HG02885 (cell line): ENCODE measurements around the gene ERGIC1.
A peak's percentile ranks its signal among the peaks of the same experiment; 100 is the strongest.

Experiments used
- ATAC-seq: cut with Tn5 transposase; IDR thresholded peaks from one replicate; pipeline ENCODE4 v1.9.1; 2021; ENCODE audit warnings: mild to moderate bottlenecking; ENCODE audit not compliant: unreplicated experiment, poor library complexity

ERGIC1 gene

DNA sequence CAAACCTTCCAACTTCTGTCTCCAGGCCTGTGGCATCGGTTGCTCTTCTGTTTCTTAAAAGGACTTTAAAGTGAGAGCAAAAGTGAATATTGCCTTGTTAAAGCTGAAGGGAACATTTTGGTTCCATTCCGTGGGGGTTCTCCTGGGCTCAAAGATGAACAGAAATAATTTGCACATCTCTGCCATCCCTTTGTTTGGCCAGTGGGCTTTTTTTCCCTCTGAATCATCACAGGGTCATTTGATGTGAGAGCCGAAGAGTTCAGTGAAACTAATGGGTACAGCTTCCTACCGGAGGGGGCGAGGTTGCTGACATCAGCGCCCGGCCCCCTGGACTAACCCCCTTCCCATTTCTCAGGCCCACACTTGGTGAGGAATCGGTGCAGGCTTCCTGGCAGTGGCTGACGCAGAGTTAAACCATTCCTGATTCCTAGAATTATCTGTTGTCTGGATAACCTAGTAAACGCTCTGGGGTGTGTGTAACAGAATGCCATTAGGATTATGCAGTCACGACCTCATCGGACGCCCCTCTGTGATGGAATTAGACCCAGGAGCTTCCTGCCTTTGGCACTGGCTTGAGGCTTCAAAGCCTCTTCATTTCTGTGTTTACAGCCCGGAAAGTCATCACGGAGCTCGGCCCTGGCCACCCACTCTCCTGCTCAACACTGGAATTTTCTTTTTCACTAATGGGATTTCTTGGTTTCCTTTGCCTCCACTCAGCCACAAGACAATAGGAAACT, 63.6 kb downstream of the ERGIC1 start:
- no peak for ATAC-seq

DNA sequence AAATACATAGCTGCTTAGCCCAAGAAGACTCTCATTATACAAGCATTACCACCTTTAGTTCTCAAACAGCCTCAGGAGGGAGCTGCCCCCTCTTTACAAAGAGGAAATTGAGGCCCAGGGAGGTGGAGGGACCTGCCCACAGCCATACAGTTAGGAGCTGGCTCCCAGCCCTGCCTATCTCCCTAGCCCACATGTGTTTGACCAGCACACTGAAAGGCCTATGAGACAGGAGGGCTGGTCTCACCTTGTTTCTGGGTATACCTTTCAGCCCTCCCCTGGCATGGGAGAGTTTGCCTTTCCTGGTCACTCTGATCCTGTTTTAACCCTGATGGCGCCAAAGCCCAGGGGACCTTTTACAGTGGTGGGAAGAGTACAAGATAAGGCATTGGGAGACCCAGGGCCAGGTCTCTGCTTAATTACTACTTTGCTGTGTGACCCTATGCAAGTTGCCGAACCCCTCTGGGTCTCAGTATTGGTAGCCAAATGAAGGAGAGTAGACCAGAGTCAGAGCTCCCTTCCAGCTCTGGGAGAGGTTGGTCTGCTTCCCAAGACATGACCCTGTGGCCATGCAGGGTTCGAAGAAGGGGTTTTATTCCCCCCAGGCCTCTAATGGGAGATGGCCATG, 64.3 kb downstream of the ERGIC1 start:
- ATAC-seq, result no peak

DNA sequence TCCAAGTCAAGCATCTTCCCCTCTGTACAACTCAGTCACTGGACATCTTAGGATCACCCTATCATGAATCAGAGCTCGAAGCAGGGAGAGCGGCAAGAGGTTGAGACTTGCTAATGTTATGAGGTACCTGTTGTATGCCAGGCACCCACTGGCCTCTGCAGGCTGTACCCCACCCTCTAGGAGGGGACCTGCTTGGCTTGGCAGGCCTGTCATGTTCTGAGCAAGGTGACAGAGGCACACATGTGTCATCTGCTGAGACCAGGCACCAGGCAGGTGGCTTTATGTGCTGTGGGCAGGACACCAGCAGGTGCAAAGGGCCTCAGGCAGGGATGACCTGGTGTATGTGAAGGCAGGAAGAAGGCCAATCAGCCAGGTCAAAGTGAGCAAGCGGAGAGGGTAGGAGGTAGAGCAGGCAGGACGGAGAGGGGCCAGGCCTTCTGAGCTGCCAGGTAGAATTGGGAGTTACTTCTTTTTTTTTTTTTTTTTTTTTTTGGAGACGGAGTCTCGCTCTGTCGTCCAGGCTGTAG, 64.9 kb downstream of the ERGIC1 start:
- ATAC-seq, result no peak

DNA sequence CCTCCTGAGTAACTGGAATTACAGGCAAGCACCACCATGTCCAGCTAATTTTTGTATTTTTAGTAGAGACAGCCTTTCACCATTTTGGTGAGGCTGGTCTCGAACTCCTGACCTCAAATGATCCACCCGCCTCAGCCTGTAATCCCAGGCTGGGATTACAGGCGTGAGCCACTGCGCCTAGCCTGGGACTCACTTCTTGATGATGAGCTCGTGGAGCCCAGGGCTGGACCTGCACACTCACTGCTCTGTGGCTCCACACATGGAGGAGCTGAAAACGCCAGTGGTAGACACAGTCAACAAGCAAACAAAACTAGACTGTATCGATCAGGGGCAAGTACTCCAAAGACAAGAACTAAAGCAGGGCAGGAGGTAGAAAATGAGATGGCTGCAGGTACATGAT, 65.4 kb downstream of the ERGIC1 start:
- no peak for ATAC-seq

DNA sequence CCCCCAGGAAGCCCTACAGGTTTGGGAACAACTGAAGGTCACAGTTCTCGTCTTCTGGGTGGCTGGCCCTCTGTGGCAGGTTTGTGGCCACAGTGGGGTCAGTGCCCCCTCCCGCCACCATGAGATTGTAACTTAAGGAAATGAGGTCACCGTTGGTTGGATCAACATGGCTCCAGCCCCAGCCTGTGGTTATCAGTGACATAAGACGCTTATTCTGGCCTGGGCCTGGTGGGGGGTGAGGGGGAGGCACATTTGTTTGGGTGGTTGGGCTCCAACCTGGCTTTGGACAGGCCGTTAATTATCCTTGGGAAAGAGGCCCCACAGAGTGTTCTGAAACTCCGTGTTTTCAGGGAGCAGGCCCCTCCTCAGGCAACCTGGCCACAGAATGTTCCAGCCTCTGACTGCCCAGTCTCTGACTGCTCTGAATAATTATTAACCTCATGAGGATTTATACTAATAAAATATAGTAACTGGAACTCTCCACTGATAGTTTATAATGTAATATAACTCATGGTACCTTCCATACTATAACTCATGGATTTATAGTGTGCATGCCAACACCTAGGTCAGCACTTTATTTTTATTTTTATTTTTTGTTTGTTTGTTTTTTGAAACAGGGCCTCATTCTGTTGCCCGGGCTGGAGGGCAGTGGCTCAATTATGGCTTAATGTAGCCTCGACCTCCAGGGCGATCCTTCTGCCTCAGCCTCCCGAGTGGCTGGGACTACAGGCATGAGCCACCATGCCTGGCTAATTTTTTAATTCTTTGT, 67.1 kb downstream of the ERGIC1 start:
- no peak for ATAC-seq

DNA sequence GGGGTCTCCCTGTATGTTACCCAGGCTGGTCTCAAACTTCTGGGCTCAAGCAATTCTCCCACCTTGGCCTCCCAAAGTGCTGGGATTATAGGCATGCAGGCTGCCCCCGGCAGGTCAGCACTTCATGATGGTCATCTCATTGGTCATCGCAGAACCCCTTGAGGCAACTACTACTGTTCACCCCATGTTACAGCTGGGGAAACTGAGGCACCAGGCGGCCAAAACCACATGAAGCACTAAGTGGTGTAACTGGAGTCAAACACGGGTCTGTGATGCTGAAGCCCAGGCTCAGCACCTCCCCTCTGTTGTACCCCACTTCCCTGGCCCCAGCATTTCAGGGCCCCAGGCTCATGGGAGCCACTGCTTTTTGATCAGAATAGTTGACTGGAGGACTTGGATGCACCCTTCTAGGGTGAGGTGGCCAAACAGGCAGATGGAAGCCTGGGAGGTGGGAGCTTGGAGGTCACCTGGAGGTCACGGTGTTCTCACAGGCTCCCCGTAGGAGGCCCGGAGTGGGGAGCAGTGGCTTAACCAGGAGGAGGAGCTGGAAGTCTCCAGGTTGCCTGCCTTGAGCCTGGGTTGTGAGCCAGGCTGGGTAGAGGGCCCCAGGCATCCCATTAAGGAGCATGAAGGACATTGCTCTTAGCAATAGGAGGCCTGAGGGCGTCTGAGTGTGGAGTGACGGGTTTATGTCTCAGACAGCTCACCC, 67.9 kb downstream of the ERGIC1 start:
- no peak for ATAC-seq

DNA sequence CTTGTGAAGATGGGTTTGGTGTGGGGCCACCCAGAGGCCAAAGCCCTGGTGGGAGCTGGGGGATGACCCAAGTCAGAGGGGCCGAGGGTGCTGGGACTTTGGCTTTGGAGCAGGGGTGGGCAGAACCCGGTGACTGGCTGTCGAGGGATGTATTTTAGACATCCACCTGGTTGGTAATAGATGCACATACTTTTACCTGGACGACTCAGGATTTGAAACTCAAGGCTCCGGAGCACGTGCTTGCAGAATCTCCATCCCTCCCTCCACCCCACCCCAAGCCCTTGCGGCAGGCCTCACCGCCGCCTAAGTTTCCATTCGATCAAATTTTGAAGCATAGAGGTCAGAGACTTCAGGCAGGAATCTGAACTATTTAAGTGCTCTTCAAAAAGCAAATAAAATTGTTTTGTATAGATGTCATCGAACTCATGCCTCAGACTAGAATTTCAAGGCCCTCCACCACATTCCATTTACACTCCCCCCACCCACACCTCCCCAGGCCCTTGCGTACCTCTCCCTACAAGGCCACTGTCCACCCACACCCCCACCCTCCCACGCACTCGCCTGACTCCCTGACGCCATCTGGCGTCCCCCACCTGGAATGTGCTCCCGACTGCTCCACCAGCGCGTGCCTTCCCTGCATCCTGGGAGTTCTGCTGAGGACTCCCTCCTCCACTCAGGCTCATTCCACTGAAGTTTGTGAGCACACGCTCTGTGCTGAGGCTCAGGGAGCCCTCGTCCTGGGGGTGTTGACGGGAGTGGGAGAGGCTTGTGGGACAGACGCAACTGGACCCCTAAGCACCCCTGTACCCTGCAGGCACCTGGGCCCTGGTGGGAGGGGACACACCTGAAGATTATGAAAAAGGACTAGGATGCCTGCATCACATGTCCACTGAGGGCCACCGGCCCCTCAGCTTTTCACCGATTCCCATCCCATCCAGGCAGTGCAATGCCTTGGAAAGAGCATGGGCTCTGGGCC, 68.7 kb downstream of the ERGIC1 start:
- ATAC-seq, result no peak

DNA sequence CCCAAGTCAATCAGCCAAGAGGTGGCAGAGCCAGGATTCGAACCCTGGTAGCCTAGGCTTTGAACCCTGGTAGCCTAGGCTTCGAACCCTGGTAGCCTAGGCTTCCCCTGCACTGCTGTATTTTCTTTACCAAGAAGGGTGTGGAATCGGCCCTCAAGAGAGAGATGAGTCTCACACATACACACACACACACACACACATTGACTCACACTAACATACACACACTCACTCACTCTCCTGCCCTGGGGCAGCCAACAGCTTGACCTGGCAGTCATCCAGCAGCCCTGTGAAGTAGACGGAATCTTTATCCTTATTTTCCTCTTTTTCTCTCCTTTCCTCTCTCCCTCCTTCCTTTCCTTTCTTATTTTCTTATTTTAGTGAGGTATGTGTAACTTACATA, 69.7 kb downstream of the ERGIC1 start:
- ATAC-seq, result no peak

DNA sequence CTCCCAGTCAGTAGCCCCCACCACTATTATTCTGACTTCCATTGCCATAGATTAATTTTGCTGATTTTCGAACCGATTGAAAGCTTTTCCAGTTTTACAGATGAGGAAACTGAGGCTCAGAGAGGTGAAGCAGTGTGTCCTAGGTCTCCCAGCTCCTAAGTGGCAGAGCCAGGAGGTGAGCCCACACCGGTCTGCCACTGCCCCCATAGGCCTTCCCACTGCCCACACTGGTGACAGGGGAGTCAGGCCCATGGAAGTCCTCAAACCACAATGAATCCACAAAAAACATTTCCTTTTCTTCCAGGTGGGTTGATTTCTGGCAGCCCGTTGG, 70.2 kb downstream of the ERGIC1 start:
- no peak for ATAC-seq

DNA sequence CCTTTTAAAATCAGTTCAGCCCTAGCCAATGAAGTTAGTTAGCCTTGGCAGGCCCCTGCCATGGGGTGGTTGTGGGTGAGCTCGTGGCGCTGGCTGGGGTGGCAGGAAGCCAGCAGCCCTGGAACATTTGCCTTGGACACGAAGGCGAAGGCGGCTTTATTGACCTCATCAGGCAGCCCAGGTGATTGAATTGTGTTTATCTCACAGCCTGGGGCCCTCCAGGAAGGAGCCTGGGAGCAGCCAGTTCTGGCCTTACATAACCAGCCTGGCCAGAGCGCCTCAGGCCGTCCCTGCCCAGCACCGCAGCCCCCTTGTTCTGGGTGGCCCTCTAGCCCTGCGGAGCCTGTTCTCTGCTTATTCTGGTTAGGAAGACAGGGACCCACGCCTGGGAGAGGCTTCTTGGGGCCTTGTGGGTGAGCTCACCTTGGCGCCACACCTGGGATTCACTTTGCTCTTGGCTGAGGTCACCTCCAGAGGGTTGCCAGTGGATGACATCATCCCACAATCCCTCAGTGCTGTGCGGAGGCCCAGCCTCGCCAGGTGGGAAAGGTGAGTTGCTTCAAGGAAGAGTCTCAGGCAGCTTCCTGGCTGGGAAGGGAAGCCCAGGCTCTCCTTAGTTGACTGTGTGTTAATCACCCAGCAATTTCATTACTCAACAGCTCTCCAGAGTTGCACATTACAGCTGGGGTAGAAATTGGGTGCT, 70.7 kb downstream of the ERGIC1 start:
- no peak for ATAC-seq

DNA sequence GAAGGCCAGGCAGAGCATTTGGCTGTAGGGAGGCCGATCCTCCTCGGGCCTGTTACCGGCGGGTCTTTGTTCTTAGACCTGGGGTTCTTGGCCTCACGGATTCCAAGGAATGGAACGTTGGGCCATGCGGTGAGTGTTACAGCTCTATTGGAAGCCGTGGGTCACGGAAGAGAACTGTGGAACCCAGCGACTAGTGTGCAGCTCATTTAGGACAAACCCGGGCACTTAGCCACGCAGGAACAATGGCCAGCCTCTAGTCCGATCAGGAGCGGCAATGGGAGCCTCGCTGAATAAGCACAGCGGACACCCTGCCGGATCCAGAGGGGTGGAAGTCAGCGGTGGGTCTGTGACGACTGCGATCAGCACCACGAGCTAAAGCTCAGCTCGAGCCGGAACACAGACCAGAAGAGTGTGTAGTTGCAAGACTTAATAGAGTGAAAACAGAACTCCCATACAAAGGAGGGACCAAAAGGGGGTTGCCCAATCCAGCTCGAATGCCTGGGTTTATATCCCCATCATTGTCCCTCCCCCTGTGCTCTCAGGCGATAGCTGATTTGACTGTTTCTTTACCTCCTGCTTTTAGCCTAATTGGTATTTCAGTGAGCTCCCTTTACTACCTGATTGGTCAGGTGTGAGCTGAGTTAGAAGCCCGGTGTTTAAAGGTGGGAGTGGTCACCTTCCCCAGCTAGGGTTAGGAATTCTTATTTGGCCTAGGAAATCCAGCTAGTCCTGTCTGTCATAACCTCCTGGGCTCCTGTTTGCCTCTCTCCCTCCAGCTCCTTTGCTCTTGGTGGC, 71.5 kb downstream of the ERGIC1 start:
- no peak for ATAC-seq

DNA sequence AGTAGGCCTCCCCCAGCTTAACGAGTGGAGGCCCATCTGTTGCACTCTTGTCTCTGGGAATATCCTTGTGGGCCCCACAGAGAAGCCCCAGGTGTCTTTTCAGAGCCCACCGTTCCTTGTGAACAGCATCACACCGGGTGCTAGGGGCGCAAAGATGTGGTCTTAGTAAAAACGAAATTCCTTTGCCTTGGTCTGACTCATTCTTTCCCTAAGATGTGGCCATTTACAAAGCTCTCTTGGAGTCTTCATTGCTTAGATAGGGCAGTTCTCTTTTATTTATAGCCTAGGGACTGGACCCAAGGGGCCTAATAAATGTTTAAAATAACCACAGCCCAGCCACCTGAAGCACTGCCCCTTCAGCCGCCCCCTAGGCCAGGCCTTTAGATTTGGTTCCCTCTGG, 72.4 kb downstream of the ERGIC1 start:
- peak; percentile 68 for ATAC-seq

DNA sequence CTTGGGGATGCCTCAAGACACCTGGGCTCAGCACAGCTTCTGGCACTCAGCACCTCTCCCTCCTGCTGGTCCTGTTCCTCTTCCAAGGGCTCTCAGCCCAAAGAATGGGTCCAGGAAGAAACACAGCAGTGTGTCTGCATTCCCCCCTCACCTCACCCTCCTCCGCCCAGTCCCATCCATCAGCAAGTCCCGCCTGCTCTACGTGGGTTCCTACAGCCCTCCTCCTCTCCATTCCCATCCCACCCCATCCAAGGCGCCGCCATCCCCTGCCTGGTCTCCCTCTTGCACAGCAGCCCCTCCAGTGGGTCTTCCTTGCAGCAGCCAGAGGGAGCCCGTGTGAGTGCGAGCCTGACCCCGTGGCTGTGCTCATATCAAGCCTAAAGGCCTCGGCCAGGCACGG, 72.8 kb downstream of the ERGIC1 start:
- ATAC-seq, result no peak

DNA sequence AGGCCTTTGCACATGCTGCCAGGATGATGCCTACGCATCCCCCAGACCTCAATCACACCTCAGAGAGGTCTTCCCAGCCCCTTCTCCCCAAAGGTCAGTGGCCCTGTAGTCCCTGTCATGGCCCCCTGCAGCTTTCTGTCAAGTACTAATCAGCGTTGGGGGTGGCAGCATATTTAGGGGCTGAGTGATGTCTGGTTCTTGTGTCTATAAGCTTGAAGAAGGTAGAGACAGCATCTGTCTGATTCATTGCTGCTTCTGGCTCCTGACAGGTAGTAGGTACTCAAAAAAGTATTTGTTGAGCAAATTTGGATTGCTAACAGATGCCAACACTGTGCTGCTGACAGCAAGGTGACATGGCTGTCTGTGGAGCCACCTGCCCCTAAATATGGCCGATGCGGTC, 73.6 kb downstream of the ERGIC1 start:
- ATAC-seq, result no peak

DNA sequence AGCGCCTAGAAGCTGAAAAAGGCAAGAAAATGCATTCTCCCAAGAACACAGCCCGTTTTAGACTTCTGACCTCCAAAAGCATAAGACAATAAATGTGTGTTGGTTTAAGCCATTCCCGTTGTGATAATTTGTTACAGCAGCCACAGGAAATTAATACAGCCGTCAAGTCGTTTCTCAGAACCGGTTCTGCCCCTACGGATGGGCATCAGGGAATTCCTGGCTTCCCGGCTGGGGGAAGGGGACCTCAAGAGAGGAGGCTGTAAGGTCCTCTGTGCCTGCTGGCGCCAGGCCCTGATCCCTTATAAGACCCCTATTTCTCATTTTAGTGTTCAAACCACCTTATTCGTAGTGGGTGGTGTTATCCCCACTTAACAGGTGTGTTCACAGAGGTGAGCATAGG, 74.6 kb downstream of the ERGIC1 start:
- no peak for ATAC-seq

DNA sequence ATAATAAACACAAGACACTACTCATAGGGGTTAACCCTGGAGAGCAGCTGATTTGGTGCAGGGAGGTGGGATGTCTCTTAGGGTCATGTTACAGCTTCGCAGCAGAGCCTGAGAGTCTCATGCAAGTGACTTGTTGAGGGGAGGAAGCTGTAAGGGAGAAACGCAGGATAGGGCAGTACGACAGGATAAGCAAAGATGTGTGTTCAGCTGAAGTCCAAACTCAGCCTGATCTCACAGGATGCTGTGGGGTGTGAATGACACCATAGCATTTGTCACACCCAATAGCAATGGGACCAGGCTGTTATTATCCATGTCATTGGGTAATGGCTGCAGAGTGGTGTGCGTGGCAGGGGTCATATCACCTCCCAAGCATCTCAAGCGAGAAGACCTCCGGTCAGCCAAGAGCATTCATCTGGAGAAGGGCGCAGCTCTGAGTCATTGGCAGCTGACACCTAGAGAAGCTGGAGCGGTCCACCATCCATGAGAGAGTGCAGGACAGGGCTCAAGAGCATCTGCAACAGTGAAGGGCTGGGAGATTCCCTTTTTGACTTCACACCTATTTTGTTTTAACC, 76.0 kb downstream of the ERGIC1 start:
- ATAC-seq, result no peak

DNA sequence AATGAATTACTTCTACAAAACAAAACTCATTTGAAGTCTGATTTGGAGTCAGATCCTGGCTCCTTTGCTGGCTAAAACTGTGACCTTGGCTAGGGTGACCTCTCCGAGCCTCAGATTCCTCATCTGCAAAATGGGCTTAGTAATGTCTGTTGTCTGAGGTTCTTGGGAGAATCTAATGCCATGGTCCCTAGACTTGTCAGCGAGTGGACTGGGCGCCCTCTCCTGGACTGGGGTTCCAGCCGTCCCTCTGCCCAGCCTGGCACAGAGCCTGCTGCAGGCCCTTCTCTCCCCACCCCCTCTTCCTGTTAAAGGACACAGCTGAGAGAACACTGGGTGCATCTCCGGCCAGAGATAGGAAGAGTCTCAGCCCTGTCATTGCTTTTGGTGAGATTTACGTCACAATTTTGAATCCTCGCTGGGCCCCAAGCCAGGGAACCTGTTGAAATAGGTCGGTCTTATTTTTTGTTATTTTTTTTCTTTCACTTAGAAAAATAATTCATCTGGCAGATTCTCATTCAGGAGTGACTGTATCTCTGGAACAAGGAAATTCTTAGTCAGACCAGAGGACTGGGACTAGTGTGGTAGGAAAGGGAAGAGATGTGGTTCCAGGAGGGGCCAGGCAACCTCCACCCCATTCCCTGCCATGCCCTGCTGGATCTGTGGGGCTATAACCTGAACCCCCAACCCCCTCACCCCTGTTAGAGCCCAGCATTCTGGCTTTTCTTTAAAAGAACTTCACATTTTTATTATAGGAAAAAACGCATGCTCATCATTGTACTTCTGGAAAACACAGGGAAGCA, 77.0 kb downstream of the ERGIC1 start:
- ATAC-seq, result peak; percentile 47
